Right lobe of liver (tissue), 6 donors: ENCODE measurements around the gene LRRK2. TPM values are rescaled to one million over a fixed set of nuclear protein-coding genes. Genes with fewer than 3 reads are reported as not detected.
A peak's percentile ranks its signal among the peaks of the same experiment; 100 is the strongest.

Source experiments
- ATAC-seq, 4 donors: fragments of 200-7000 bp; cut with Tn5 transposase; one replicate each; pipeline ENCODE4 v1.9.1; 2020; ENCODE audit warnings: mild to moderate bottlenecking in 4 of 4, moderate library complexity in 4 of 4
- DNase-seq, 3 donors: peaks; one replicate each; pipeline ENCODE4 v3.0.0-alpha.2; 2020
- H3K27ac ChIP-seq, 3 donors: fragments of 200-600 bp; one replicate each; pipeline ENCODE4 v1.8.0; 2022
- H3K27me3 ChIP-seq, 2 donors: fragments of 200-600 bp; one replicate each; pipeline ENCODE4 v1.8.0; 2022
- H3K36me3 ChIP-seq, 4 donors: fragments of 200-600 bp; sonication (generic) in 1 of 4; one replicate each; pipeline versions ENCODE4 v1.5.1 to v1.8.0; 2017 to 2022; ENCODE audit warnings: control low read depth in 1 of 4
- H3K4me1 ChIP-seq, 4 donors: fragments of 200-600 bp; sonication (generic) in 1 of 4; one replicate each; pipeline versions ENCODE4 v1.5.1 to v1.8.0; 2017 to 2022; ENCODE audit warnings: control low read depth in 1 of 4
- H3K4me3 ChIP-seq, 3 donors: fragments of 200-600 bp; one replicate each; pipeline ENCODE4 v1.8.0; 2022
- H3K9me3 ChIP-seq, 4 donors: fragments of 200-600 bp; sonication (generic) in 1 of 4; one replicate each; pipeline versions ENCODE4 v1.5.1 to v1.8.0; 2017 to 2022; ENCODE audit warnings: control low read depth in 1 of 4
- CTCF ChIP-seq, 4 donors: fragments of 200-600 bp in 3 of 4; fragments of 450-650 bp in 1 of 4; IDR thresholded peaks; one replicate each; pipeline versions ENCODE4 v1.5.1 to v1.8.0; 2016 to 2022; ENCODE audit warnings: antibody characterized with exemption in 4 of 4, mild to moderate bottlenecking in 2 of 4
- POLR2A ChIP-seq: fragments of 450-650 bp; IDR thresholded peaks from one replicate; pipeline ENCODE4 v1.6.1; 2017; ENCODE audit warnings: antibody characterized with exemption, mild to moderate bottlenecking
- WGBS: methylation state at CpG from one replicate; pipeline ENCODE4 v1.1.6; 2018; ENCODE audit warnings: low coverage, low lambda C conversion rate; ENCODE audit not compliant: insufficient coverage; ENCODE audit errors: missing lambda C conversion rate; 5-methylcytosine and 5-hydroxymethylcytosine counted together
- intact Hi-C, 2 donors: fragments of 100-400 bp; cut with DNase I; formaldehyde crosslinking; loops; one replicate each; pipeline versions ENCODE4 v1.11.2 to v1.14.1; 2022
- total RNA-seq, 6 experiments: library from RNA; depleted of rRNA in 2 of 6; stranded (reverse); fragments of >200 nt in 2 of 6; fragmentation: NEBNext Ultra II Directional in 3 of 6; extraction: Animal tissue kit (Norgen Biotek cat#: 25700) in 3 of 6; gene quantifications; one replicate each; pipeline versions ENCODE4 v1.1.0 to v1.2.4, GENCODE V29; 2016 to 2023
- donor health status: DM: no; HTN: yes; CAD: no.
- donor health status: DM: no; HTN: no; CAD: no.
- donor health status: DM: no; HTN: no; CAD: no.
- donor health status: DM: no; HTN: yes; CAD: no.
- donor health status: DM: no; HTN: yes; CAD: no.

The LRRK2 gene
- total RNA-seq, 6 experiments from 2014 or later, result 4.1 to 19.1 (median 6.1) TPM

GRCh38 chr12:40216516-40217288 is 8.1 kb upstream of the LRRK2 start:
- TF ChIP-seq POLR2A (no peak), CTCF (IDR thresholded peaks at IDR 0.05) (no peak)
- DNase-seq, result no peak
- no peaks in the 10 kb centered on the region for H3K27me3 ChIP-seq
- intact Hi-C loops, result no loop called here
- H3K27ac ChIP-seq, result no peak overlapping the region
- peaks cover 0 to 9% (median 0%) of the 10 kb centered on the region in 4 donors for H3K4me1 ChIP-seq
- peak; percentile 50 to 88 (median 69) for ATAC-seq
- no peaks in the 10 kb centered on the region for H3K36me3 ChIP-seq
- H3K4me3 ChIP-seq, result no peak overlapping the region
- no peaks in the 10 kb centered on the region for H3K9me3 ChIP-seq

DNA sequence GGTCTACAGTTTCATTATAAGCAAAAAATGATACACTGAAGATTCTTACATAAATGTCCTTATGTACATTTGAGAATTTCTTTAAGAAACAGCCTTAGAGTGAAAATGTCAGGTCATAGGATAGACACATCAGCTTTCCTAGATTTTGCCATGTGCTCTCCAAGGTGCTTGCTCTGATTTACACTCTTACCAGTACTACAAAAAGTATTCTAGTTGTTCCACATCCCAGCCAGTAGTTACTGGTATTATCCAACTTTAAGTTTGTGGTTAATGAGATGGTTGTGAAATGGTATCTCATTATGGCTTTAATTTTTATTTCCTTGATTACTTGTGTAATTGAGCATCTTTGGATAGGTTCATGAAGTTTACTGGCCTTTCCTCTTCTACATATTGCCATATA is 5.0 kb upstream of the LRRK2 start:
- H3K4me1 ChIP-seq, result peaks cover 0 to 9% (median 0%) of the 10 kb centered on the region in 4 donors
- no peaks in the 10 kb centered on the region for H3K27me3 ChIP-seq
- H3K36me3 ChIP-seq, result no peaks in the 10 kb centered on the region
- no peak for TF ChIP-seq POLR2A
- TF ChIP-seq CTCF (IDR thresholded peaks at IDR 0.05), result no peak
- ATAC-seq, result no peak
- no peak overlapping the region for H3K27ac ChIP-seq
- no peak overlapping the region for H3K4me3 ChIP-seq
- H3K9me3 ChIP-seq, result no peaks in the 10 kb centered on the region
- DNase-seq, result no peak
- intact Hi-C loops, result no loop called here

DNA sequence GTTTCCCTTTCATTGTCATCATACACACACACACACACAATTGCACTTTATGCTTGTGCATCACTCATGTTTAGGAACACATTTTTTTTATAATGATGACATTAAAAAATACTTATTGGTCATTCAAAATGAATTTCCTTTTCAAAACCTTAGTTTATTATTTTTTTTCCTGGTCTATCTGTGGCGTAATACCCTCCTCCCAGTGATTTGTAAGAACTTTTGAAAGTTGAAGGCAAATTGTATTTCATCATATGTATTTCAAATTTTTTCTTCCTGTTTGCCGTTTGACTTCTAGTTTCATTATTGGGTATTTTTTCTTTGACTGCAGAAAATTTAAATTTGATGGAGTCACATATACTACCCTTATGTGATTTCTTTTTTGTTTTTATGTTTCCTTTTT is 2.5 kb upstream of the LRRK2 start:
- WGBS, result 57% methylated on average over 2 of the region's 2 CpGs
- DNase-seq, result no peak
- Histone ChIP-seq H3K27ac (no peak overlapping the region), H3K4me3 (no peak overlapping the region), H3K4me1 (no peaks in the 10 kb centered on the region), H3K9me3 (no peaks in the 10 kb centered on the region), H3K27me3 (no peaks in the 10 kb centered on the region), H3K36me3 (no peaks in the 10 kb centered on the region)
- intact Hi-C loops, result no loop called here
- ATAC-seq, result no peak
- no peak for TF ChIP-seq CTCF (IDR thresholded peaks at IDR 0.05)
- TF ChIP-seq POLR2A, result no peak

- Histone ChIP-seq H3K27ac (peak overlapping the region; percentile 96), H3K27me3 (no peaks in the 10 kb centered on the region), H3K9me3 (no peaks in the 10 kb centered on the region), H3K36me3 (no peaks in the 10 kb centered on the region), H3K4me1 (no peaks in the 10 kb centered on the region), H3K4me3 (peak overlapping the region; percentile 58 to 69 (median 65))
- intact Hi-C loops, result no loop called here
- no peak for DNase-seq
- no peak for ATAC-seq
- no peak for TF ChIP-seq CTCF (IDR thresholded peaks at IDR 0.05)
- no peak for TF ChIP-seq POLR2A
Measured at GRCh38 chr12:40223646-40224045, 1.2 kb upstream of the LRRK2 start.
